ENCODE data around the gene KLF11.

KLF11 gene

DNA sequence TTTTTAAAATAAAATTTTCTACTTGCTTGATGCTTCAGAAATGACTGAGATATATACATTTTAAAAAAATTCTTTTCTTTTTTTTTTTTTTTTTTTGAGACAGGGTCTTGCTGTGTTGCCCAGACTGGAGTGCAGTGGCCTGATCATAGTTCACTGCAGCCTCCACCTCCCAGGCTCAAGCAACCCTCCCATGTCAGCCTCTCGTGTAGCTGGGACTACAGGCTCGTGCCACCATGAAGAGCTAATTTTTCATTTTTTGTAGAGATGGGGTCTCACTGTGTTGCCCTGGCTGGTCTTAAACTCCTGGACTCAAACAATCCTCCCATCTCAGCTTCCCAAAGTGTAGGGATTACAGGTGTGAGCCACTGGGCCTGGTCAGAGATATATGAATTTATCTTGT is 24.0 kb downstream of the KLF11 start:
- no peaks in the 10 kb centered on the region for H3K36me3 ChIP-seq (ENCODE audit: control insufficient read depth, low read length)
- no peak overlapping the region for H3K4me2 ChIP-seq (ENCODE audit: low read length)
- no peaks in the 10 kb centered on the region for H3F3A ChIP-seq (ENCODE audit: control insufficient read depth, insufficient read depth)
- no peaks in the 10 kb centered on the region for H3K9me3 ChIP-seq (ENCODE audit: control insufficient read depth, insufficient read depth, low read length)
- H3K9me2 ChIP-seq (replicated peaks; ENCODE audit: control insufficient read depth, low read length): no peaks in the 10 kb centered on the region
- no peaks in the 10 kb centered on the region for H3K27me3 ChIP-seq (ENCODE audit: control insufficient read depth, low read length)
- peaks cover 7% of the 10 kb centered on the region for H3K4me1 ChIP-seq (ENCODE audit: control insufficient read depth, low read length)
- H3K27ac ChIP-seq (ENCODE audit: low read depth, low read length): no peak overlapping the region
- H3K79me2 ChIP-seq (ENCODE audit: control insufficient read depth, low read length): no peaks in the 10 kb centered on the region
- no peaks in the 10 kb centered on the region for H4K20me1 ChIP-seq (ENCODE audit: control insufficient read depth, insufficient read depth, low read depth, low read length)
- no peak overlapping the region for H3K4me3 ChIP-seq (ENCODE audit: low read length)
- TF ChIP-seq, protein P1, sequence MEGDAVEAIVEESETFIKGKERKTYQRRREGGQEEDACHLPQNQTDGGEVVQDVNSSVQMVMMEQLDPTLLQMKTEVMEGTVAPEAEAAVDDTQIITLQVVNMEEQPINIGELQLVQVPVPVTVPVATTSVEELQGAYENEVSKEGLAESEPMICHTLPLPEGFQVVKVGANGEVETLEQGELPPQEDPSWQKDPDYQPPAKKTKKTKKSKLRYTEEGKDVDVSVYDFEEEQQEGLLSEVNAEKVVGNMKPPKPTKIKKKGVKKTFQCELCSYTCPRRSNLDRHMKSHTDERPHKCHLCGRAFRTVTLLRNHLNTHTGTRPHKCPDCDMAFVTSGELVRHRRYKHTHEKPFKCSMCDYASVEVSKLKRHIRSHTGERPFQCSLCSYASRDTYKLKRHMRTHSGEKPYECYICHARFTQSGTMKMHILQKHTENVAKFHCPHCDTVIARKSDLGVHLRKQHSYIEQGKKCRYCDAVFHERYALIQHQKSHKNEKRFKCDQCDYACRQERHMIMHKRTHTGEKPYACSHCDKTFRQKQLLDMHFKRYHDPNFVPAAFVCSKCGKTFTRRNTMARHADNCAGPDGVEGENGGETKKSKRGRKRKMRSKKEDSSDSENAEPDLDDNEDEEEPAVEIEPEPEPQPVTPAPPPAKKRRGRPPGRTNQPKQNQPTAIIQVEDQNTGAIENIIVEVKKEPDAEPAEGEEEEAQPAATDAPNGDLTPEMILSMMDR (IDR thresholded peaks at IDR 0.05; ENCODE audit: low read depth, low read length, poor library complexity, severe bottlenecking): no peak
- no peak for TF ChIP-seq EZH2phosphoT487 (IDR thresholded peaks at IDR 0.05; ENCODE audit: borderline replicate concordance, low read length)

DNA sequence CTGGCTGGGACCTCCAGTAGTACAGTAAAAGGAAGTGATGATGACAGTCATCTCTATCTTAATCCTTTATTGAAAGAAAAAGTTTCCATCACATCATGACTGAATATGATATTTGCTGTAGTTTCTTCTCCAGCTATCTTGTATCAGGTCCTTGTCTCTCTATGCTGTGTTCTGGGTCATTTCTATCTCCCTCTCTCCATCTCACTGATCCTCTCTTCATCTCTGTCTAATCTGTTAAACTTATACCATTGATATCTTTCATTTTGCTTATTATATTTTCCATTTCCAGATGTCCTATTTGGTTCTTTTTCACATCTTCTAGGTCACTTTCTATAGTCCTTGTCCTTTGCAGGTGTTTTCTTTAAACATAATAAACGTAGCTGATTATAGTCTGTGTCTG is 24.5 kb downstream of the KLF11 start:
- Histone ChIP-seq H3K36me3 (ENCODE audit: control insufficient read depth, low read length) (no peaks in the 10 kb centered on the region), H3K4me1 (ENCODE audit: control insufficient read depth, low read length) (peaks cover 13% of the 10 kb centered on the region), H3K4me3 (ENCODE audit: low read length) (no peak overlapping the region), H3K9me3 (ENCODE audit: control insufficient read depth, insufficient read depth, low read length) (no peaks in the 10 kb centered on the region), H3F3A (ENCODE audit: control insufficient read depth, insufficient read depth) (no peaks in the 10 kb centered on the region), H3K27ac (ENCODE audit: low read depth, low read length) (no peak overlapping the region), H3K79me2 (ENCODE audit: control insufficient read depth, low read length) (no peaks in the 10 kb centered on the region), H3K27me3 (ENCODE audit: control insufficient read depth, low read length) (no peaks in the 10 kb centered on the region), H4K20me1 (ENCODE audit: control insufficient read depth, insufficient read depth, low read depth, low read length) (no peaks in the 10 kb centered on the region), H3K4me2 (ENCODE audit: low read length) (no peak overlapping the region), H3K9me2 (replicated peaks; ENCODE audit: control insufficient read depth, low read length) (no peaks in the 10 kb centered on the region)
- TF ChIP-seq, protein P1 (IDR thresholded peaks at IDR 0.05; ENCODE audit: low read depth, low read length, poor library complexity, severe bottlenecking): no peak
- no peak for TF ChIP-seq EZH2phosphoT487 (IDR thresholded peaks at IDR 0.05; ENCODE audit: borderline replicate concordance, low read length)

DNA sequence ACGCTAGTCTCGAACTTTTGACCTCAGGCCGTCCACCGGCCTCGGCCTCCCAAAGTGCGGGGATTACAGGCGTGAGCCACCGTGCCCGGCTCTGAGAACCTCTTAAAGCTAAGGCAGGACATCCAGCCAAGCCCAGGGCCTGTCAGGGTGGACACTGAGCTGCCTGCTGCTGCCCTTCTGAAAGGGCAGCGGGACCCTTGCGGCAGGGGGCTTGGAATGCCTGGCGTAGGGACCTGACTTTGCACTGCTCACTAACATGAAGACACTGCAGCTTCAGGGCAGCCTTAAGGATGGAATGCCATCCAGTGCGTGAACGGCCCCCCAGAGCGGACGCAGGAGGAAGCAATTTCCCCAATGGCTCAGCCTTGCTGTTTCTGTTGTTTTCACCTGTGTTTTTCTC is 27.8 kb downstream of the KLF11 start:
- Histone ChIP-seq H3K9me3 (ENCODE audit: control insufficient read depth, insufficient read depth, low read length) (no peaks in the 10 kb centered on the region), H3K9me2 (replicated peaks; ENCODE audit: control insufficient read depth, low read length) (no peaks in the 10 kb centered on the region), H3K4me2 (ENCODE audit: low read length) (no peak overlapping the region), H3F3A (ENCODE audit: control insufficient read depth, insufficient read depth) (no peaks in the 10 kb centered on the region), H3K36me3 (ENCODE audit: control insufficient read depth, low read length) (no peaks in the 10 kb centered on the region), H3K4me1 (ENCODE audit: control insufficient read depth, low read length) (peaks cover 16% of the 10 kb centered on the region), H4K20me1 (ENCODE audit: control insufficient read depth, insufficient read depth, low read depth, low read length) (no peaks in the 10 kb centered on the region), H3K79me2 (ENCODE audit: control insufficient read depth, low read length) (no peaks in the 10 kb centered on the region), H3K27me3 (ENCODE audit: control insufficient read depth, low read length) (0 out of 2 replicates have a peak, but pooled peaks cover 3% of the 10 kb centered on the region), H3K27ac (ENCODE audit: low read depth, low read length) (no peak overlapping the region), H3K4me3 (ENCODE audit: low read length) (no peak overlapping the region)
- TF ChIP-seq, protein P1 (IDR thresholded peaks at IDR 0.05; ENCODE audit: low read depth, low read length, poor library complexity, severe bottlenecking): no peak
- no peak for TF ChIP-seq EZH2phosphoT487 (IDR thresholded peaks at IDR 0.05; ENCODE audit: borderline replicate concordance, low read length)

Measured in DOHH2 (cell line).